ENCODE data around the gene TEAD4. TPM values are rescaled to one million over a fixed set of nuclear protein-coding genes. Genes with fewer than 3 reads are reported as not detected.

TEAD4 gene
- total and polyA plus RNA-seq, 10 donors: 5.1 to 24.2 (median 17.4) TPM

GRCh38 chr12:3049611-3050249, 90.5 kb downstream of the TEAD4 start:
- TF ChIP-seq CTCF (IDR thresholded peaks at IDR 0.05 in 8 of 11, conservative IDR thresholded peaks at IDR 0.05 in 3 of 11): no peak
- no peak for TF ChIP-seq POLR2A (IDR thresholded peaks at IDR 0.05)
- TF ChIP-seq POLR2AphosphoS5 (IDR thresholded peaks at IDR 0.05): no peak
- intact Hi-C loops (cut with DNase I; ENCODE audit: low total_unique reads): no loop called here

GRCh38 chr12:3054374-3054773, 95.2 kb downstream of the TEAD4 start:
- no peak for TF ChIP-seq POLR2A (IDR thresholded peaks at IDR 0.05)
- TF ChIP-seq POLR2AphosphoS5 (IDR thresholded peaks at IDR 0.05): no peak
- no peak for TF ChIP-seq CTCF (IDR thresholded peaks at IDR 0.05 in 8 of 11, conservative IDR thresholded peaks at IDR 0.05 in 3 of 11)
- Histone ChIP-seq H3K36me3 (no peaks in the 10 kb centered on the region), H3K9me3 (no peaks in the 10 kb centered on the region), H3K4me3 (no peak overlapping the region), H3K27me3 (replicated peaks in 1 of 7) (peaks cover 0 to 7% (median 0%) of the 10 kb centered on the region in 7 donors), H3K27ac (no peak overlapping the region), H3K4me1 (peaks cover 0 to 8% (median 5%) of the 10 kb centered on the region in 6 donors)
- no peak for DNase-seq
- intact Hi-C loops (cut with DNase I; ENCODE audit: low total_unique reads): no loop called here
- 86 to 91% (median 87%) methylated on average over 7 of the region's 7 CpGs for WGBS, 5 donors

More at GRCh38 chr12:3049611-3050249, 90.5 kb downstream of the TEAD4 start:
- peaks cover 0 to 4% (median 0%) of the 10 kb centered on the region in 7 donors for H3K27me3 ChIP-seq (replicated peaks in 1 of 7)
- no peak overlapping the region for H3K4me3 ChIP-seq
- H3K9me3 ChIP-seq: no peaks in the 10 kb centered on the region
- peak; percentile 61 for DNase-seq
- no peak overlapping the region for H3K27ac ChIP-seq
- 41 to 56% (median 49%) methylated on average over 10 to 11 of the region's 11 CpGs for WGBS, 5 donors
- peaks cover 0 to 13% (median 7%) of the 10 kb centered on the region in 6 donors for H3K4me1 ChIP-seq
- H3K36me3 ChIP-seq: no peaks in the 10 kb centered on the region

GRCh38 chr12:3055026-3055703, 96.0 kb downstream of the TEAD4 start:
- H3K36me3 ChIP-seq: no peaks in the 10 kb centered on the region
- no peaks in the 10 kb centered on the region for H3K9me3 ChIP-seq
- peak; percentile 6 for DNase-seq
- intact Hi-C loops (cut with DNase I; ENCODE audit: low total_unique reads): no loop called here
- H3K4me1 ChIP-seq: peaks cover 0 to under 1% (median under 1%) of the 10 kb centered on the region in 6 donors
- no peak overlapping the region for H3K27ac ChIP-seq
- WGBS, 5 donors: 72 to 85% (median 77%) methylated on average over 12 of the region's 12 CpGs
- no peak for TF ChIP-seq POLR2A (IDR thresholded peaks at IDR 0.05)
- TF ChIP-seq CTCF (IDR thresholded peaks at IDR 0.05 in 8 of 11, conservative IDR thresholded peaks at IDR 0.05 in 3 of 11): no peak
- TF ChIP-seq POLR2AphosphoS5 (IDR thresholded peaks at IDR 0.05): no peak
- peaks cover 0 to 7% (median 0%) of the 10 kb centered on the region in 7 donors for H3K27me3 ChIP-seq (replicated peaks in 1 of 7)
- H3K4me3 ChIP-seq: no peak overlapping the region

All from spleen (tissue), 11 donors.